HG03442 (cell line): ENCODE data around the gene RNF125.

Experiments used
- ATAC-seq: cut with Tn5 transposase; IDR thresholded peaks from one replicate; pipeline ENCODE4 v1.9.1; 2021; ENCODE audit warnings: mild to moderate bottlenecking, moderate library complexity; ENCODE audit not compliant: unreplicated experiment

RNF125 gene

GRCh38 chr18:32021756-32022564 lies 3.3 kb downstream of the RNF125 start:
- ATAC-seq: no peak

- no peak for ATAC-seq
These were observed 7.1 kb downstream of the RNF125 start for GRCh38 chr18:32025744-32026143.

GRCh38 chr18:32026491-32027086 lies 8.0 kb downstream of the RNF125 start:
- ATAC-seq: no peak

- no peak for ATAC-seq
These were observed 10.9 kb downstream of the RNF125 start for GRCh38 chr18:32029558-32029957.

- ATAC-seq: no peak
These were observed 14.0 kb downstream of the RNF125 start for GRCh38 chr18:32032609-32033008.

GRCh38 chr18:32036506-32037180 lies 18.0 kb downstream of the RNF125 start:
- ATAC-seq: no peak

- no peak for ATAC-seq
These were observed 19.0 kb downstream of the RNF125 start for GRCh38 chr18:32037616-32038015.

- ATAC-seq: no peak
These were observed 22.3 kb downstream of the RNF125 start for GRCh38 chr18:32040936-32041335.

GRCh38 chr18:32042337-32042736 lies 23.7 kb downstream of the RNF125 start:
- ATAC-seq: no peak

GRCh38 chr18:32048507-32049091 lies 30.0 kb downstream of the RNF125 start:
- peak; percentile 55 for ATAC-seq

- ATAC-seq: no peak
These were observed 31.0 kb downstream of the RNF125 start for GRCh38 chr18:32049393-32050171.

- no peak for ATAC-seq
These were observed 38.2 kb downstream of the RNF125 start for GRCh38 chr18:32056613-32057358.

- no peak for ATAC-seq
These were observed 39.1 kb downstream of the RNF125 start for GRCh38 chr18:32057624-32058165.

GRCh38 chr18:32060026-32060425 lies 41.4 kb downstream of the RNF125 start:
- ATAC-seq: no peak

- ATAC-seq: no peak
These were observed 48.9 kb downstream of the RNF125 start for GRCh38 chr18:32067375-32068167.

GRCh38 chr18:32072321-32072720 lies 53.7 kb downstream of the RNF125 start:
- peak; percentile 49 for ATAC-seq

- ATAC-seq: no peak
These were observed 55.6 kb downstream of the RNF125 start for GRCh38 chr18:32074206-32074605.

- no peak for ATAC-seq
These were observed 60.2 kb downstream of the RNF125 start for GRCh38 chr18:32078845-32079244.

- no peak for ATAC-seq
These were observed 63.3 kb downstream of the RNF125 start for GRCh38 chr18:32081881-32082280.
